Measurements from ENCODE around the gene CRB3. TPM values are rescaled to one million over a fixed set of nuclear protein-coding genes. Genes with fewer than 3 reads are reported as not detected.
"Not testable (repeated sequence)": the region's sequence is repeated elsewhere in the genome, so short reads cannot be mapped to it uniquely, and the experiment has no call there.

Gene CRB3
- polyA plus RNA-seq, 1 donor: 0.18 TPM

DNA sequence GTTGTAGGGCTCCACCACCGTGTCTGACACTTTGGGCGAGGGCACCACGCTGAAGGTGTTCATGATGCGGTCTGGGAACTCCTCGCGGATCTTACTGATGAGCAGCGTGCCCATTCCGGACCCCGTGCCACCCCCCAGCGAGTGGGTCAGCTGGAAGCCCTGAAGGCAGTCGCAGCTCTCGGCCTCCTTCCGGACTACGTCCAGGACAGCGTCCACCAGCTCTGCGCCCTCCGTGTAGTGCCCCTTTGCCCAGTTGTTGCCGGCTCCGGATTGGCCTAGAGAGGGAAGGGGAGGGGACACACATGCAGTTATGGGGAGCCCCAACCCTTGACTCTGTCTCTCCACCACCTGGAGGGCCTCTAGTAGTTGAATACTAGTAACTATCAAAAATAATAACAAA, 31.9 kb downstream of the CRB3 start:
- DNase-seq: no peak

DNA sequence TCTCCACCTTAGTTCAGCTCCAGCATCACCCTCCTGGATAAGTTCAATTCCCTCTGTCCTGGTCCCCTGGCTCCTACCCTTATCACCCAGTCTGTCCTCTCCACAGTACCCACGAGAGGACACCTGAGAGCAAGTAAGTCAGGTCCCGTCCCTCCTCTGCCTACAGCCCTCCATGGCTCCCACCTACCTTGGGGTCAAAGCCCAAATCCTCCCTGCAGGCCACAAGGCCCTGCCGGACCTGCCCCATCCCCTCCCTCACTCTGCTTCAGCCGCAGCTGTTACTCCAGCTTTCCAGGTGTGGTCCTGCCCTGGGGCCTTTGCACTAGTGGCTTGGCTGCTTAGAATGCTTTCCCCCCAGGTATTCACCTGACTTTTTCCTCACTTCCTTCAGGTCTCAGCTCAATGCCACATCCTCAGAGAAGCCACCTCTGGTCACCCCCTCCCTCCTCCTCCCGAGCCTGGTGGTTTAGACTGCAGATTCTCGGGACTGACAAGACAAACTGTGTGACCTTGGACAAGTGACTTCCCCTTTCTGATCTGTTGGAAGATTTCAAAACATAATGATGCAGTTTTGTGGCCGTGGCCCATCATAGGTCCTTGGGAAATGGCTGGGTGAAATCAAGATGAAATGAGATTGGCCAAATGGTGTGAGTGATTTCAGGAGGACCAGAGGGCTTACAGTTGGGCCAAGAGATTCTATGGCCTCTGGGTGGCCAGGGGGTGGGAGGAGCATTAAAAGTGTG, 34.4 kb downstream of the CRB3 start:
- DNase-seq: no peak

DNA sequence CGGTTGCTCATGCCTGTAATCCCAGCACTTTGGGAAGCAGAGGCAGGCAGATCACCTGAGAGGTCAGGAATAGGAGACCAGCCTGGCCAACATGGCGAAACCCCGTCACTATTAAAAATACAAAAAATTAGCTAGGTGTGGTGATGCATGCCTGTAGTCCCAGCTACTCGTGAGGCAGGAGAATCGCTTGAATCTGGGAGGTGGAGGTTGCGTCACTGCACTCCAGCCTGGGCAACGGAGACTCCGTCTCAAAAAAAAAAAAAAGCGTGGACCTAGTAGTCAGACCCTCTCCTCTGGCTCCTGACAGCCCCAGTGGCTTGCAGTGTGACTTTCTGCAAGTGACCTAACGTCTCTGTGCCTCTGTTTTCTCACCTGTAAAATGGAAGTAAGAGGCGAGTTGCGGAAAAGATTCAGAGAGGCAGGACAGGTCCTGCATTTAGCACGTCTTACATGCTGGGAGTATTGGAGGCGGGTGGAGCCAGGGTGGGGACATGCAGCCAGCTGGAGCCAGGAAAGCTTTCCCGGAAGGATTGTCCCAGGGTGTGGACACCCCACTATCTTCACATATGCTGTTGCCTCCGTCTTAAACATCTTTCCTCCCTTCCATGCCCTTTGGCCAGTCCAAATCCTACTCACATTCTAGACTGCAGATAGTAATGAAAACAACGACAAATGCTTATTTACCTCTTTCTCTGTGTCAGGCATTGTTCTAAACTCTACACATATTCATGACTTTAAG, 35.1 kb downstream of the CRB3 start:
- DNase-seq: no peak

DNA sequence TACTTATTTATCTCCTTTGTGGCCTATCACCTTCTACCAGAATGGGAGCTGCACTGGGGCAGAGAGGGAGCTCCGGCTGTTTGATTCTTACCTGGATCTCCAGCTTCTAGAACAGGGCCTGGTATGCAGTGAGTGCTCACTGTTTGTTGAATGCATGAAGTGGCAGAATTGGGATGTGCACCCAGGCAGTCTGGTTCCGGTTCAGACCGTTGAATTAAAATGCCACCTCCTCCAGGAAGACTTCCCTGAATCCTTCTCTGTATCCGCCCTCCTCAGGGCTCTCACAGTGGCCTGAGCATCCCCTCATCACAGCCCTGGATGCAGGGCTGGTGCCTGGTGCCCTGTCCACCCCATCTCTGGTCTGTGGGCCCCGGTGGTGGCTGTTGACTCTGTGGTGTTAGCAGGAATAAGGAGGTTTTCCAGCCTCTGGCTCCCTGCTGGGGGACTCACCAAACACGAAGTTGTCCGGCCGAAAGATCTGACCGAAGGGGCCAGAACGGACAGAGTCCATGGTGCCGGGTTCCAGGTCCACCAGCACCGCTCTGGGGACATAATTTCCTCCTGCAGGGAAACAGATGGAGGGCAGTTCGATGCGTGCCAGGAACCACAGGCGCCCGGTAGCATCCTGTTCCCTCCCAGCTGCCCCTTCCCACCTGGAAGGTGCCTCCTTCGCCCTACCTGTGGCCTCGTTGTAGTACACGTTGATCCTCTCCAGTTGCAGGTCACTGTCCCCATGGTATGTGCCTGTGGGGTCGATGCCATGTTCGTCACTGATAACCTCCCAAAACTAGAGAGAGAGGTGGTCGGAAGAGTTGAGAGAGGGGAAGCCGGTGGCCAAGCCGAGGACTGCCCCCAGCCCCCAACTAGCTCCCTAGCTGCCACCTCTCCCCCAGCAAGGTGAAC, 37.0 kb downstream of the CRB3 start:
- DNase-seq: no peak

DNA sequence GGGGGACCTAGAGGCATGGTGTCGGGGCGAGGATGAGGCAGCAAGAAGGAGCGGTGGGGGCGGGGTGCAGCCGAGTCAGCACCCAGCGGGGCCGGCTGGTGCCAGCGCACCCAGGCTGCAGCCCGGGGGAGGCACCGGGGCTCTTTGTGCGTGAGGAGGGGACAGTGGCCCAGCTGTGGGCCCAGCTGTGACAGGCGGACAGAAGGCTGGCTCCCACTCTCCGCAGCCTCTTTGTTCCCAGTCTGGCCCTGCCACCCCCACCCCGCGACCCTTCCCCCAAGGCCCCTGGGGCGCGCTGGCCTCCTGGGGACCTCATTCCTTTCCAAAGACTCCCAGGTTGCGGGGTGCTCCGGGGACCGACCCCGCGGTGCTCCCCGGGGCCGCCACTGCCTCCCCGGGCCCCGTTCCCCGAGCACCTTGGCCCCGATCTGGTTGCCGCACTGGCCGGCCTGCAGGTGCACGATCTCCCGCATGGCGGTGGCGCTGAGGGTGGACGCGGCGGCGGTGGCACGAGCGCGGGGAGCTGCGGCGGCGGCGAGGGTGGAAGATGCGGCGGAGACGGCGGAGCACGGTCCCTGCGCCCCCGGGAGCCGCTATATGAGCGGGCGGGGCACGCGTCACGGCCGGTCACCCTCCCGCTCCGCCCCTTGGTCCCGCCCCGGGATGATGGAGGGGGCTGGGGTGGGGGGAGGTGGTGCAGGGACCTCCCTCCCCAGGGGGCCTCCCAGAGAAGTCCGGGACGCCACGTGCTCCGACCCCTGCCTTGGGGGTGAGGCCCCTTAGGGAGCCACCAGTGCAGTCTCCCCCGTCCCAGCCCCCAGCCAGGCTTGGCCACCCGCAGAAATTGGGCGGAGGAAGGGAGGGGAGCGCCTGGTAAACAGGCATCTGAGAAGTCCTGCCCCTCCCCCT, 37.9 kb downstream of the CRB3 start, which contains the start of gene TUBB4A:
TSS of gene TUBB4A (minus strand) at position 570 of the 909 bp plus-strand sequence. CDS start at position 473, 97 bp downstream.
- DNase-seq: no peak

DNA sequence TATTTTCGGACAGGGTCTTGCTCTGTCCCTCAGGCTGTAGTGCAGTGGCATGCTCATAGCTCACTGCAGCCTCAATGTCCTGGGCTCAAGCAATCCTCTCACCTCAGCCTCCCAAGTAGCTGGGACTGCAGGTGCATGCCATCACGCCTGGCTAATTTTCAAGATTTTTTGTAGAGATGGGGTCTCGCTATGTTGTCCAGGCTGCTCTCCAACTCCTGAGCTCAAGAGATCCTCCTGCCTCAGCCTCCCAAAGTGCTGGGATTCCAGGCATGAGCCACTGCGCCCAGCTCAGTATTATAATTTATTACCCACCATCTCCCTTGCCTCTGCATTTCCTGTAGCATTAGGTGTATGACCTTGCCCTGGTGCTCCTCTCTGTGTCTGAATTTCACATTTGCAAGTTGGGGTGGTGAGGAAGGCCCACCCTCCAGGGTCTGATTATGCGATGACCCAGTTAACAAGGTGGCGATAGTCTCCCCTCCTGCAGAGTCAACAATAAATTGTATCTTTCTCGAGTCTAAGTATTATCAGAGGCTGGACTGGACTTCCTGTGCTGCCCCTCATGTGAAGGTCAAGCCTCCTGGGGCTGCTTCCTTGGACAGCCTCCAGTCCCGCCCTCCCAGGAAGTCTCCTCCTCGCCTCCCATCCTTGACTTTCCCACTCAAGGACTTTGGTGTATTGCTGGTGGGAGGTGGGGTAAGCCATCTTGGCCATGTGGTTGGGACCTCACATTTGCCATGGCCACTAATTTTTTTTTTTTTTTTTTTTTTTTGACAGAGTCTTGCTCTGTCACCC, 39.5 kb downstream of the CRB3 start:
- DNase-seq: no peak

DNA sequence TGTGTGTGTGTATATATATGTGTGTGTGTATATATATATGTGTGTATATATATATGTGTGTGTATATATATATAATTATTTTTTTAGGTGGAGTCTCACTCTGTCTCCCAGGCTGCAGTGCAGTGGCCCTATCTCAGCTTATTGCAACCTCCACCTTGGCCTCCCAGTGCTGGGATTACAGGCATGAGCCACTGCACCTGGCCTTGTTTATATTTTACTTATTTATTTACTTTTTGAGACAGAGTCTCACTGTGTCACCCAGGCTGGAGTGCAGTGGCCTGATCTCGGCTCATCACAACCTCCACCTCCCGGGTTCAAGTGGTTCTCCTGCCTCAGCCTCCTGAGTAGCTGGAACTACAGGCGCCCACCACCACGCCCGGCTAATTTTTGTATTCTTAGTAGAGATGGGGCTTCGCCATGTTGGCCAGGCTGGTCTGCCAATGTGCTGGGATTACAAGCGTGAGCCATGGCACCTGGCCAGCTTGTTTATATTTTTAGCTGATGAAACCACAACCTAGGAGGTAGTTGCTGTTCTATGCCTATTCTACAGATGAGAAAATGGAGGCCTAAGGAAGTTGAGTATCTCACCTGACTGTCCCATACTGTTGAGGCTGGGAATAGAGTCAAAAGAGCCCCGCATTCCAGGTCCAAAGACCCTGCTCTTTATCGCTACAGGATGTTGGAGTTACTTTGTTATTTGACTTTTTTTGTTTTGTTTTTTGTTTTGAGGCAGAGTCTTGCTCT, 44.1 kb downstream of the CRB3 start:
- DNase-seq: not testable (repeated sequence)

DNA sequence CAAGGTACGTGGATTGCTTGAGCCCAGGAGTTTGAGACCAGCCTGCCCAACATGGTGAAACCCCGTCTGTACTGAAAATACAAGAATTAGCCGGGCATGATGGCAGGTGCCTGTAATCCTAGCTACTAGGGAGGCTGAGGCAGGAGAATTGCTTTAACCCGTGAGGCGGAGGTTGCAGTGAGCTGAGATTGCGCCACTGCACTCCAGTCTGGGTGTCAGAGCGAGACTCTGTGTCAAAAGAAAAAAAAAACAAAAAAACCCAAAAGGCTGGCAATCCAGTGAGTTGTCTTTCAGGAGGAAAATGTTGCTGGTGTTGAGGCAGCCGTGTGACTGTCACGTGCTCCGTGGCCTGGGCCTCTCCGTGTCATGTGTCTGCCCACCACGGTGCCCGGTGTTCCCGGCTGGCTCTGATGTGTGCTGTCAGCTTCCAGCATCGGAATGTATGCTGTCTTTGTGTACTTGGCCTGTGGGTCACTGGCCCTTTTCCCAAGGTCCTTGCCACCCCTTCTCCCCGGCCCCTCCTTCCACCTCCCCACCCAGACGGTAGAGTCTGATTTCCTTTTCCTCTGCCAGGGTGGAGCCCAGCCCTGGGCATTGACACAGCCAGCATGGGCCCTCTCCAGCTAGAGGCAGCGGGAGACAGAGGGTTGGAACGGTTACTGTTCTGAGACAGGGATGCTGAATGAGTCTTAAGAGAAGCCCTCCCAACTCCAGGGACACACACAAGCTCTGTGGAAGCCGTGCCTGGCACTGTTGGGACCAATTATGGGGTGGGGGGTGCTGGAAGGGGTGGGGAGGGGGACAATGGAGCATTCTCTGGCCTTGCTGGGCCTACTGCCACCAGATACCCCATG, 45.3 kb downstream of the CRB3 start:
- no peak for DNase-seq

DNA sequence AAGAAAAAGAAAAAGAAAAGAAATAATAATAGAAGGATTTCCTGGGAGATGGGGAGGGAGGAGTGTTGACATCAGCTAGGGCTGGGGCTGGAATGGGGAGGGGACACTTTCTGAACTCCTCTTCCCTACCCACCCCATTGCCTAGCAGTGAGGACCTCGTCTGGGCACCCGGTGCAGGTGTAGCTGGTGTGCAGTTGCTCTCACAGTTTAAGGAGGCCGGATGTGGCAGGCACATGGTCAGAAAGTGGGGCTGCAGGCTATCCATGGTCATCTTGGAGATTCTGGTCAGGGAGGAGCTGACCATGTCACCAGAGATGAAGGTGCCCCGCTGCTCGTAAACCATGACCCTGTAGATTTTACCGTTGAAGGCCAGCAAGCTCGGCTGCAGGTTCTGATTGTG, 46.5 kb downstream of the CRB3 start:
- DNase-seq: no peak

DNA sequence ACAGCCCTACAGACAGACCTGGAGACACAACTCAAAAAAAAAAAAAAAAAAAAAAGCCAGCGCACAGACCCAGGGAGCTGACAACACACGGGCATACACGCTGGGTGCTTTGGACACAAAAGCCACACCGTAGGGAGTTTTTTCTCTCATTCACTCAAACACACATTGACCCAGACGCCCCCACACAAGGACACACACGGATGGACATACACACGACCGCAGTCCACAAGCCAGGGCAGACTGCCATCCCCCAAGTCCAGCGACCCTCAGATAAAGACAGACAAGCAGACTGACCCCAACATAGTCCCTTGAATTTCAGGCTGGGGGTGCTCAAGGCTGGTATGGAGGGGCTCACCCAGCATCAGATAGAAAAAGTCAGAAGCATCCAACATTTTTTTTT, 50.0 kb downstream of the CRB3 start:
- DNase-seq: no peak

DNA sequence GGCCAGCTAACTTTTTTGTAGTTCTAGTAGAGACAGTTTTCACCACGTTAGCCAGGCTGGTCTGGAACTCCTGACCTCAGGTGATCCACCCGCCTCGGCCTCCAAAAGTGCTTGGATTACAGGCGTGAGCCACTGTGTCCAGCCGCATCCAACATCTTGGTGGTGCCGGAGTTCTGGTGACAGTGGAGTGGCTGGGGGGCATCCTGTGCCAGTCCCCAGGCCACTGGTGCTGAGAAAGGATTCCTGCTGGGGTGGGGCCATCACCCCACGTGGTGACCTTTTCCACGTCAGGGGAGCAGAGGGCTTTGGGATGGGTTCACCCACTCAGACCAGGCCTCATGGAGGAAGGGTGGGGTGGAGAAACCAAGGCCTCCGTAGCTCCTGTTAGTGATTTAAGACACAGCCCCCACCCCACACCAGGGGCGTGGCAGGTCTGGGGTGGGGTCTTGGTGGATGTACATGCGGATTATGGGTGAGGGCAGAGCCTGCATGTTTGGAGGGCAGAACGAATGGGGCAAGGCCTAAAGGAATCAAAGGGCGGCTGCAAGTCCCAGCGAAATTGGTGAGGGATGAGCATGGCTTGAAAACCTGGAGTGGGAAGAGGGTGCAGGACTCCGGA, 51.0 kb downstream of the CRB3 start:
- DNase-seq: no peak

DNA sequence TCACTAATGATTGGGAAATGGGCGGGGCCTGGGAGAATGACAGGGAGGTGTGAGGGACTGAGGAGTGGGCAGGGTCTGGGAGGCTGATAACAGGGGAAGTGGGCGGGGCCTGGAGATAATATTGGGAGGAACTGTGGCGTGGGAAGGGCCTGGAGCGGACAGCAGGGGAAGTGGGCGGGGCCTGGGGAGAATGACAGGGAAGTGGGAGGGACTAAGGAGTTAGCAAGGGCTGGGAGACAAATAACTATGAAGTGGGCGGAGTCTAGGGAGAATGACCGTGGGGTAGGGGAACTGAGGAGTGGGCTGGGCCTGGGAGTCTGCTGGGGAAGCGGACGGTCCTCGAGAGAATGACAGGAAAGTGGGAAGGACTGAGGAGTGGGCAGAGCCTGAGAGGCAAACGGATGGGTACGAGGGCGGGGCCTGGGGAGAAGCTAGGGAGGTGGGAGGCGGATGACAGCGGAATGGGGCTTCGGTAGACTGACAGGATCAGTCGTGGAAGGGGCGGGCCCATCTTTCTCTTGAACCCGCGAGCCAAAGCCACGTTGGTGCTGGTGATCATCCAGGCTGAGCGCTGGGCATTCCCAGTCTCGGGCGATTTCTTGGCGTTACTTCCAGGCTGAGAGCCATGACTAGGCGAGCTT, 52.1 kb downstream of the CRB3 start:
- peak; percentile 84 for DNase-seq

Other genes starting within 250 kb of the CRB3 start
- 52.9 TPM for gene MLLT1, start 184.3 kb upstream of the CRB3 start, polyA plus RNA-seq (ENCODE audit: insufficient read length)
- gene ACER1, start 130.7 kb upstream of the CRB3 start, polyA plus RNA-seq (ENCODE audit: insufficient read length): not detected
- 63.1 TPM for gene CLPP, start 102.7 kb upstream of the CRB3 start, polyA plus RNA-seq (ENCODE audit: insufficient read length)
- gene ALKBH7, start 91.5 kb upstream of the CRB3 start, polyA plus RNA-seq (ENCODE audit: insufficient read length): 114 TPM
- gene PSPN, start 88.3 kb upstream of the CRB3 start, polyA plus RNA-seq (ENCODE audit: insufficient read length): 0.80 TPM
- 76.4 TPM for gene GTF2F1, start 71.1 kb upstream of the CRB3 start, polyA plus RNA-seq (ENCODE audit: insufficient read length)
- gene KHSRP, start 39.5 kb upstream of the CRB3 start, polyA plus RNA-seq (ENCODE audit: insufficient read length): 213 TPM
- 0.41 TPM for gene SLC25A41, start 30.5 kb upstream of the CRB3 start, polyA plus RNA-seq (ENCODE audit: insufficient read length)
- gene SLC25A23, start 4.5 kb upstream of the CRB3 start, polyA plus RNA-seq (ENCODE audit: insufficient read length): 35.8 TPM
- 1.2 TPM for gene DENND1C, start 17.5 kb downstream of the CRB3 start, polyA plus RNA-seq (ENCODE audit: insufficient read length)
- 0.49 TPM for gene TUBB4A, start 38.0 kb downstream of the CRB3 start, polyA plus RNA-seq (ENCODE audit: insufficient read length)
- 0.58 TPM for gene TNFSF9, start 66.8 kb downstream of the CRB3 start, polyA plus RNA-seq (ENCODE audit: insufficient read length)
- not detected for gene CD70, start 126.9 kb downstream of the CRB3 start, polyA plus RNA-seq (ENCODE audit: insufficient read length)
- 0.26 TPM for gene TNFSF14, start 205.9 kb downstream of the CRB3 start, polyA plus RNA-seq (ENCODE audit: insufficient read length)

All from hindlimb muscle (tissue), 1 donor.